LNCaP clone FGC (cell line): ENCODE results near the gene SCN3B.

Experiments used
- DNase-seq: peaks from one replicate; pipeline ENCODE4 v3.0.0-alpha.2; 2011; ENCODE audit warnings: low read depth
- H3K4me3 ChIP-seq: 2 replicates; pipeline ENCODE4 v1.5.1; 2011; ENCODE audit warnings: mild to moderate bottlenecking, low read depth, low read length, control low read depth
- TF ChIP-seq, protein P1 (sequence below): IDR thresholded peaks from 2 replicates; pipeline ENCODE4 v1.5.1; 2012; ENCODE audit warnings: mild to moderate bottlenecking; ENCODE audit not compliant: control insufficient read depth, insufficient read depth; ENCODE audit errors: extremely low read depth

The SCN3B gene

DNA sequence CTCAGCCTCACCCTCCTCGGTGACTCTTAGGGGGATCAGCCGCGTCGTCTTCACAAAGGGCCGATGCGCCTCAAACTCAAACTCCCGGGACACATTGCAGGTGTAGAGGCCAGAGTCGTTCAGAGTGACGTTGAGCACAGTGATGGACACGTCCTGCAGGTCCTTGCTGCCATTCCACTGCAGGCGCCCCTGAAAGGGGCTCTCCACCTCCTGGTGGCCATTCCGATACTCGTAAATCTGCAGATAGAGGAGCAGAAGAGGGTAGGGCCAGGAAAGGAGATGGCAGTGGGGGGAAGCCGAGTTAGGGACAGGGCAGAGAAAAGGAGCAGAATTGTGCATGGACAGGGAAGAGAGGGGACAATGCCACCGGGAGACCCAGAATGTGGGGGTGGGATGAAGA is 12.0 kb downstream of the SCN3B start:
- H3K4me3 ChIP-seq: no peak overlapping the region
- TF ChIP-seq, protein P1, sequence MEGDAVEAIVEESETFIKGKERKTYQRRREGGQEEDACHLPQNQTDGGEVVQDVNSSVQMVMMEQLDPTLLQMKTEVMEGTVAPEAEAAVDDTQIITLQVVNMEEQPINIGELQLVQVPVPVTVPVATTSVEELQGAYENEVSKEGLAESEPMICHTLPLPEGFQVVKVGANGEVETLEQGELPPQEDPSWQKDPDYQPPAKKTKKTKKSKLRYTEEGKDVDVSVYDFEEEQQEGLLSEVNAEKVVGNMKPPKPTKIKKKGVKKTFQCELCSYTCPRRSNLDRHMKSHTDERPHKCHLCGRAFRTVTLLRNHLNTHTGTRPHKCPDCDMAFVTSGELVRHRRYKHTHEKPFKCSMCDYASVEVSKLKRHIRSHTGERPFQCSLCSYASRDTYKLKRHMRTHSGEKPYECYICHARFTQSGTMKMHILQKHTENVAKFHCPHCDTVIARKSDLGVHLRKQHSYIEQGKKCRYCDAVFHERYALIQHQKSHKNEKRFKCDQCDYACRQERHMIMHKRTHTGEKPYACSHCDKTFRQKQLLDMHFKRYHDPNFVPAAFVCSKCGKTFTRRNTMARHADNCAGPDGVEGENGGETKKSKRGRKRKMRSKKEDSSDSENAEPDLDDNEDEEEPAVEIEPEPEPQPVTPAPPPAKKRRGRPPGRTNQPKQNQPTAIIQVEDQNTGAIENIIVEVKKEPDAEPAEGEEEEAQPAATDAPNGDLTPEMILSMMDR: no peak
- no peak for DNase-seq

DNA sequence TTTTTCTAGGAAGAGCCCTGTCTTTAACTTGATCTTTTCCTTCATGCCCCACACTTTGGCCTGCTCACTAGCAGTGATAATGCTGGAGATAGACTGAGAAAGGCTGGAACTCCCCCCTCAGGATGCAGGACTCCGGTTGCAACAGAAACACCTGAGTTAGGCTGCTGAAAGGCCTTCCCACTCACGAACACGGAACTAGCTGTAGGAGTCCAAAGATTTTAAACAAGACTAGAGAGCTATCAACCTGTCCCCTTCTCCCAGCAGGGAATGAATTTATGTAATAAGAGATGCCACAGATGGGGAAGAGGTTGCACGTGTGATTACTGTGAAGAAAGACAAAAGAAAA is 13.0 kb downstream of the SCN3B start:
- DNase-seq: no peak
- TF ChIP-seq, protein P1: no peak
- H3K4me3 ChIP-seq: no peak overlapping the region

DNA sequence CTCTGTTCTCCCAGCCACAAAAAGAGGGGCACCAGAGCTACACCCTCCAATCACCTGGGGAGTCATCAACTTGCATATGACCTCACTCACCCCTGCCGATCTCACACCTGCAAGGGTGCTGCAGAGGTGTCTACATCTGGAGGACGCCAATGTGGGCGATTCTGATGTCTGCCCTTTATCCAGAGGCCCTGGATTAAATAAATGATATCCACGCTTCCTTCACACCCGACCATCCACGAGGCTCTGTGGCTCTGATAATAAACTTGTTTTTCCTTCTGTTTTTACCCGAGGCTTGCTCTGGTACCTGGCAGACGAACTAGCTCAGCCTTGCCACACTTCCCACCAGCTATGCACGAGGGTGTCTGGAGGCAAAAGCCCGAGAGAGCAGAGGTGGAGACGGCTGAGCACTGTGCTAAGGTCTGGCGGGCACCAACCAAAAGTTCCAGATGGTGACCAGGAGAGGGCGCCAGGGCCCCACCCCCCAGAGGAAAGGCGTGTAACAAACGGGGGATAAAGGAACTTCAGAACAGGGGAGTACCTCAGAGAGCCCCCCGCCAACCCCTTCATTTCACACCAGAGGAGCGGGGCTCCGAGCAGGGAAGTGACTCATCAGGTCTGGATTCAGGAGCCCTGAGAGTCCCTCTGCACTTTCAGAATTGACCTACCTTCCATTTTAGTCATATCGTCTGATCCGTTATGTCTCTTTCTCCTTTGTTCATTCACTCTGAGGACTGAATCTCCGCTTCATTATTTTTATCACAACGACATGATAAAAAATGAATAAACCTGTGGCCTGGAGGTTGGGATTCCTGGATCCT is 13.5 kb downstream of the SCN3B start:
- no peak overlapping the region for H3K4me3 ChIP-seq
- TF ChIP-seq, protein P1: peak; percentile 85
- DNase-seq: no peak

DNA sequence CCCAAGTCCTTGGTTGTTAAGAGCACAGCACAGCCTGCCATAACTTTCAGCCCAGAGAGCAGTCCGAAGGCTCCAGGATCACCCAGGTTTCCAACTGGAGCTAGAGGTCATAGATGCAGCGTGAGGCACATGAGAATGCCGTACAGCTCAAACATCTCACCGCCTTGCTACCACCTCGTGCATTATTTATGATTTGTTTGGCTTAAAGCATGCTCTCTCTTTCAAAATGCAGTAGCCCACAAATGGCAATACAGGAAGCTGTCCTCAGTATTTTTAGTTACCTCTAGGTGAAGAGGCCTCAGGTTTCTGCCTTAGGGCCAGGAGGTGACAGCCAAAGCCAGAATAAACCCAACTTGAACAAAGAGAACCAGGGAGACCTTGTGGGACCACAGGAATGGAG is 14.4 kb downstream of the SCN3B start:
- TF ChIP-seq, protein P1: no peak
- H3K4me3 ChIP-seq: no peak overlapping the region
- no peak for DNase-seq

DNA sequence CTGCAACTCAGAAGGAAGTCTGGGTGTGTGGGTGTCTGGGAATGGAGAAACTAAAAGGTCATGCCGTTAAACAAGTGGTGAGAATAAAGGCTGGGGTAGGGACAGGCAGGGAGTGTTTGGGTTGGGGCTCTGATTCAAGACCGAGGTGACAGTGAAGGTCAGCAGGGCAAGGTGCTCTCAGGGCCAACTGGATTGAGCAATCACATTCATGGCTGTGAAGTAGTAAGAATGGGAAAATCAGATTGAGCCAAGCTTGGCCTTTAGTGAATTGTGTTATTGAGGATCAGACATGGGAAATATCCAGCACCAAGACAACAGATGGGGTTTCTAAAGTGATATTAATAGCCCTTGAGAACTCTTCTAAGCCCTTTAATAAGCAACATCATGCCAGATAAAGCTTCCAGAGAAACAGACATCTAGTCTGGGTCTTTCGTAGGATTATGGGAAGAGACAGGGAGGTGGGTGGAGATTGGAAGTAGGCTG is 24.3 kb downstream of the SCN3B start:
- no peak overlapping the region for H3K4me3 ChIP-seq
- no peak for DNase-seq
- TF ChIP-seq, protein P1: no peak

DNA sequence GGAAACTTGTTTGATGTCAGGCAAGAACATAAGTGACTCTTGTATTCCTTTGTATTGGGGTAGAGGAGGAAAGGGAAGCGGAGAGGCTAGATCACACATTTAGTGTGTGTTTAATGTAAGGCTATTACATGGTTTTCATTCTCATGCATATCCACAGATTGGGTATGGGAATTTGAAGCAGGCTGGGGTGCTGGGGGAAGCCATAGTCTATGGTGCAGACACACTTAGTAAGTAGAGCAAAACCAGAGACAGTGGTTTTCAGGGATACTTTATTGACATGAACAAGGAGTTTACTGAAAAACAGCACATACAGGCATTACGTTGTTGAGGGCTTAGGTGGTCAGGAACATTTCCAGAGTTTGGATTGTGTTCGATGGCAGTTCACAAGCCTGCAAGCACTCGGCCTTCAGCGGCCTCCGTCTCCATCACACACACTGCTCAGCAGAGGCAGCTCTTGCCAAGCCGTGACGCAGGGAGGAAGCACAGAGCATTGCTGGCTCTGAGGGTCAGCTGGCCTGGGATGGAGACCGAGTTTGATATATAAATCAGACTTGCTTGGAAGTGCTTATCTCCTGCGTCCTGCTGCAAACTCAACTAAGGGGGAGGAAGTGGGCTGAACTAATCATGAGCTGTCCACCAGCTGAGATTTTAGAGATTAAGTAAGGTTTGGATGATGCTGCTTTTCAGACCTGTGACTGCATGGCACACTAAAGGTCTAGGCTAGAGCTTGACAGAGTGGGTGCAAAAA is 25.3 kb downstream of the SCN3B start:
- H3K4me3 ChIP-seq: no peak overlapping the region
- DNase-seq: no peak
- TF ChIP-seq, protein P1: no peak
